Neural progenitor cell (in vitro differentiated cells): Measurements from ENCODE around the gene GUCA2A.

Experiments
- EZH2 ChIP-seq: fragments of 200-600 bp; sonication (generic); IDR thresholded peaks from 2 replicates; pipeline ENCODE4 v1.6.1; 2017; ENCODE audit warnings: antibody characterized with exemption, mild to moderate bottlenecking, moderate library complexity
- TF ChIP-seq, protein P1 (sequence below): fragments of 200-600 bp; sonication (generic); IDR thresholded peaks from 2 replicates; pipeline ENCODE4 v1.5.1; 2017; ENCODE audit warnings: antibody characterized with exemption, mild to moderate bottlenecking

DNA sequence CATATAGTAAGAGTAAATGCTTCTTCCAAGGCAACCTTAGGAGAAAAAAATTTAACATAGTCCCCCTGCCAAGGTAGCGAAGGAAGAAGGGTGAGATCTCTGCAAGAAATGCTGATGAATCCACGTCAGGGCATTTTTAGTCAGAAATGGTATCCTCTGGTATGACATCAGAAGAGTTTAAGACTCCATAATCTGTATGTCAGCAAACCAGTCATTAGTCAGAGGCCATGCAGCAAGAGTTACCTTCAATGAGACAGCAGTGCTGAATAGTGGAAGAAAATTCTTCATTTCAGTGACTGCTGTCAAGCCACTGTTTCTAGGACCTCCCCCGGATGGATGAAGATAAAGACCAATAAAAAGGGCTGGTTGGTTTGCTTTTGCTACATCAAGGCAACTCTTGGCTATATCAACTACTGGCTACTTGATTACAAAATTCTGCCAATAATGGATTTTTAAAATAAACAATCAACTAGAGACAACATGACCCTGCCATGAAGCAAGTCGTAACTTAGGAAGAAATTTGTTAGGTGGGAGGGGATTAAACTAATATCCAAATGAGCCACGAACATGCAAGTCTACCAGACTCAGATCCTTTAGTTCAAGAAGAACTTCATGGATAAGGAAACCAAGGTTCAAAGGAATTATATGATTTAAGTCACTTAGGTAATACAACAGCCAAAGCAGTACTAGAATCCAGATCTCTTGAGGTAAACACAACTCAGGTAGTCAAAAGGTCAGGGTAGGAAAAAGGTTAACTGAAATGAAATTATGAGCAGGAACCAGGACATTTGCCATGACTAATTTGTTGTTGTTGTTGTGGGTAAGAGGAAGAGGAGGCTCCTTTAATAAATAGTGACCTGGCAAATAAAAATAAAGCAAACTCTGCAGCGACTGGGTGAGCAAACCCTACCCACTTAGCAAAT is 25.6 kb upstream of the GUCA2A start:
- TF ChIP-seq, protein P1, sequence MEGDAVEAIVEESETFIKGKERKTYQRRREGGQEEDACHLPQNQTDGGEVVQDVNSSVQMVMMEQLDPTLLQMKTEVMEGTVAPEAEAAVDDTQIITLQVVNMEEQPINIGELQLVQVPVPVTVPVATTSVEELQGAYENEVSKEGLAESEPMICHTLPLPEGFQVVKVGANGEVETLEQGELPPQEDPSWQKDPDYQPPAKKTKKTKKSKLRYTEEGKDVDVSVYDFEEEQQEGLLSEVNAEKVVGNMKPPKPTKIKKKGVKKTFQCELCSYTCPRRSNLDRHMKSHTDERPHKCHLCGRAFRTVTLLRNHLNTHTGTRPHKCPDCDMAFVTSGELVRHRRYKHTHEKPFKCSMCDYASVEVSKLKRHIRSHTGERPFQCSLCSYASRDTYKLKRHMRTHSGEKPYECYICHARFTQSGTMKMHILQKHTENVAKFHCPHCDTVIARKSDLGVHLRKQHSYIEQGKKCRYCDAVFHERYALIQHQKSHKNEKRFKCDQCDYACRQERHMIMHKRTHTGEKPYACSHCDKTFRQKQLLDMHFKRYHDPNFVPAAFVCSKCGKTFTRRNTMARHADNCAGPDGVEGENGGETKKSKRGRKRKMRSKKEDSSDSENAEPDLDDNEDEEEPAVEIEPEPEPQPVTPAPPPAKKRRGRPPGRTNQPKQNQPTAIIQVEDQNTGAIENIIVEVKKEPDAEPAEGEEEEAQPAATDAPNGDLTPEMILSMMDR: no peak
- TF ChIP-seq EZH2: no peak
